Choroid plexus epithelial cell (primary cell): Measurements from ENCODE around the gene NUTF2.

Experiments
- DNase-seq: peaks from one replicate; pipeline ENCODE4 v3.0.0-alpha.2; 2010; ENCODE audit warnings: low read depth
- H3K4me3 ChIP-seq: 2 replicates; pipeline ENCODE4 v1.5.1; 2011; ENCODE audit warnings: low read depth, mild to moderate bottlenecking, control low read depth, low read length, moderate library complexity
- TF ChIP-seq, protein P1 (sequence below): conservative IDR thresholded peaks from 2 replicates; pipeline ENCODE4 v1.5.1; 2011; ENCODE audit warnings: low read depth, mild to moderate bottlenecking, control low read depth, inconsistent platforms, low read length, moderate library complexity

Gene NUTF2

DNA sequence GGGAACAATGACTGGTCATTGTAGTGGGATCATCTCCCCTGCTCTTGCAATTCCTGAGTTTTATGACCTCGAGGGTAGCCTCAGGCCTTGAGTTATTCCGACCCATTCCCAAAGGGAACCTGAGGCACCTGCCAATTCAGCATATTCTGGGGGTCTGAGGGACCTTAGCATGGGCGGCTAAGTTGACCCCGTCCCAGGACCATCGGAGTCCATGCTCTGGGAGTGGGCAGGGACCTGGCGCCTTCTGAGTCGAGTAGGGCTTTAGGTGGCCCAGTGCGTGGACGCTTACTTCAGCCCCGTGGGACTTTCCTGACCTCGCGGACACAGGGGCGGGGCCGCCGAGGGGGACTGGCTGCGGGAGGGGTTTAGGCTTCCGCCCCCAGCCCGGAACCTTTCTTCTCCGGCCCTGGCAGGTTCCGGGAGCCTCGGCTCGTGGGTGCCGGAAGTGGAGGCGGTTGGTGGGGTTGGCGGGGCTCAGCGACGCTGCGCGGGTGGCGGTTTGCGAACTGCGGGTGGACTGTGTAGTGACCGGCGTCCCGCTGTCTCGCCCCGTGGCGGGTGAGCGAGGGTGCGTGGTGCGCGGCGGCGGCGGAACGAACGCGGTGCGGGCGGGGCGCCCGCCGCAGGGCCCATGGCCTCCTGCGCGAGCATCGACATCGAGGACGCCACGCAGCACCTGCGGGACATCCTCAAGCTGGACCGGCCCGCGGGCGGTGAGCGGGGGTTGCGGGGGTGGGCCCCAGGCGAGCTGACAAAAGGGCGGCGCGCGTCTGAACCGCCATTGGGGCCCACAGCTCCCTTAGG is 26.1 kb downstream of the NUTF2 start, which contains the start of gene EDC4:
Gene EDC4, plus strand, starts transcription at position 422 of the 804 bp plus-strand sequence. Its CDS starts 210 bp downstream, at position 632.
- TF ChIP-seq, protein P1, sequence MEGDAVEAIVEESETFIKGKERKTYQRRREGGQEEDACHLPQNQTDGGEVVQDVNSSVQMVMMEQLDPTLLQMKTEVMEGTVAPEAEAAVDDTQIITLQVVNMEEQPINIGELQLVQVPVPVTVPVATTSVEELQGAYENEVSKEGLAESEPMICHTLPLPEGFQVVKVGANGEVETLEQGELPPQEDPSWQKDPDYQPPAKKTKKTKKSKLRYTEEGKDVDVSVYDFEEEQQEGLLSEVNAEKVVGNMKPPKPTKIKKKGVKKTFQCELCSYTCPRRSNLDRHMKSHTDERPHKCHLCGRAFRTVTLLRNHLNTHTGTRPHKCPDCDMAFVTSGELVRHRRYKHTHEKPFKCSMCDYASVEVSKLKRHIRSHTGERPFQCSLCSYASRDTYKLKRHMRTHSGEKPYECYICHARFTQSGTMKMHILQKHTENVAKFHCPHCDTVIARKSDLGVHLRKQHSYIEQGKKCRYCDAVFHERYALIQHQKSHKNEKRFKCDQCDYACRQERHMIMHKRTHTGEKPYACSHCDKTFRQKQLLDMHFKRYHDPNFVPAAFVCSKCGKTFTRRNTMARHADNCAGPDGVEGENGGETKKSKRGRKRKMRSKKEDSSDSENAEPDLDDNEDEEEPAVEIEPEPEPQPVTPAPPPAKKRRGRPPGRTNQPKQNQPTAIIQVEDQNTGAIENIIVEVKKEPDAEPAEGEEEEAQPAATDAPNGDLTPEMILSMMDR, result no peak
- peak; percentile 81 for DNase-seq
- H3K4me3 ChIP-seq, result peak within 1 kb of the TSS; percentile 84

DNA sequence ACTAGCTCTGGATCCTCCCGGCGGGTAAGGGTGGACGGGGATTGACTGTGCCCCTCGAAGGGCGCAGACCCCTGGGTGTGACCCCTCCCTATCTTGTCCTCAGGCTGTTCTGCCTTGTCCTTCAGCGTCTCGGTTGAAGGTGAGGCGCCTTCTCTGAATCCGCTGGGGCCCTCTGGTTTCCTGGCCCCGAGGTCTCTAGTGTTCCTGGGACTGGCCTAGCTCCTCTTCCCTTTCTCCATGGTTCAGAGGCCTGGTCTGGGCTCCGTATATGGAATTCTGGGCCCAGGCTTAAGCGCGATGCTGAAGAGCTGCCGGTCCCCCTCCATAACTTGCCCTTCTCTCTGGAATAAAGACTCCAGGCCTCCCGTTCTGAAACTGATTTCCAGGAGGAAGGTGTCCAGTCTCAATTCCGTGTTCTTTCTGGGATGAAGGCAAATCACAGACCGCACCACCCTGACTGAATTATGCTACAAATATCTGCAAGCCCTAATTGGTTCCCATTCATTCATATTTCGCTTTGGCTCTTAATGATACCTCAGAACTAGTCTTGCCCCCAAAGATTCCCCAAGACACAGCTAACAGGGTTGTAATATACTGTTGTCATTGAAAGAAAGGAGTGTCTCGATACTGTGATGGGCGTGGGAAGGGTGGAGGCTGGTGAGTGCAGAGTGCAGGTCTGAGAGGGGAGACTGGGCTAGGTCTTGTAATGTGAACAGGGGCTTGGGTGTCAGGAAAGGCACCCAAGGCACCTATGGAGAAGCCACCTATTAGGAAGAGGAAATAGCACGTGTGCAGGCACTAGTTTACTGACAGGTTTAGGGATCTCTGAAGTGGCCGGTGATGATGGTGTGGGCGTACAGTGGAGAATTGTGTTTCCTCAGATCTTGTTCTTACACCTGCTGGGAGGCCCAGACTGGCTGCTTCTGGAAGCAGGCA is 27.0 kb downstream of the NUTF2 start:
- no peak for DNase-seq
- TF ChIP-seq, protein P1, result no peak
- peak overlapping the region; percentile 84 for H3K4me3 ChIP-seq

DNA sequence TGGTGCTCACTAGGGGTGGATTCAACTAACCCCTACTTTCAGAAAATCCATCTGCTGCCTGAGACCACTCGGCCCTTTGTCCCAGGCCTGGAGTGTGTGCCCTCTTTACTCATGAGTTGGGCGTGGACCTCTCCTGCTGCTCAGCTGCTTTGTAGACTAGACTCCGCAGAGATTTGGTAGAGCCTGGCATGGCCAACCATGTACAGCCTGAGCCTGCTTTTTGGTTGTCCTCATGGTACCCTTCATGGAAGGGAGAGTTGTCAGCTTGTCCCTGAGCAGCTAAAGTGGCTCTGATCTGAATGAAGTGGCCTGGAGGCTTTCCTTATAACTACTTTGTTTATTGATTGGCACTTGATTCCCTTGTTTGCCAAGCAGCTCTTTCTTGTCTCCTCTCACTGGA is 27.6 kb downstream of the NUTF2 start:
- DNase-seq, result no peak
- TF ChIP-seq, protein P1, result no peak
- peak overlapping the region; percentile 84 for H3K4me3 ChIP-seq

DNA sequence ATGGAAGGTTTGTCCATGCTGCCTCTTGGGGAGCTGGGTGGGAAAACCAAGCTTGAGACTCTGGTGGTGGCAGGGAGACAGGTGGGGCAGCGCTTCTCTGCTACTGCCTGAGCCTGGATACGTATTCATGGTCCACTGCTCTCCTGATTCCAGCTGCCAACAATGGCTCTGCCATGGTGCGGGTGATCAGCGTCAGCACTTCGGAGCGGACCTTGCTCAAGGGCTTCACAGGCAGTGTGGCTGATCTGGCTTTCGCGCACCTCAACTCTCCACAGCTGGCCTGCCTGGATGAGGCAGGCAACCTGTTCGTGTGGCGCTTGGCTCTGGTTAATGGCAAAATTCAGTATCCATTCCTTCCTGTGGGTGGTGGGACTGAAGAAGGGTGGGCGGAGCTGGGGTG is 30.3 kb downstream of the NUTF2 start:
- TF ChIP-seq, protein P1, result no peak
- DNase-seq, result no peak
- no peak overlapping the region for H3K4me3 ChIP-seq

DNA sequence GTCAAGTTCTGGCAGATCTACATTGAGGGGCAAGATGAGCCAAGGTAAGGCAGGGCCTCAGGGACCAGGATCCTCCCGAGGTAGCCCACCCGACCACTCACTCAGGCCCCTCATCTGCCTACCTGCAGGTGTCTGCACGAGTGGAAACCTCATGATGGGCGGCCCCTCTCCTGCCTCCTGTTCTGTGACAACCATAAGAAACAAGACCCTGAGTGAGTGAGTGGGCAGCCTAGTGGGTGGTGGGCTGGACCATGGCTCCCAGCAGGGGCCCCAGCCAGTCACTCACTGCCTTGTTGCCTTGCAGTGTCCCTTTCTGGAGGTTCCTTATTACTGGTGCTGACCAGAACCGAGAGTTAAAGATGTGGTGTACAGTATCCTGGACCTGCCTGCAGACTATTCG is 31.5 kb downstream of the NUTF2 start:
- TF ChIP-seq, protein P1, result no peak
- H3K4me3 ChIP-seq, result no peak overlapping the region
- no peak for DNase-seq

DNA sequence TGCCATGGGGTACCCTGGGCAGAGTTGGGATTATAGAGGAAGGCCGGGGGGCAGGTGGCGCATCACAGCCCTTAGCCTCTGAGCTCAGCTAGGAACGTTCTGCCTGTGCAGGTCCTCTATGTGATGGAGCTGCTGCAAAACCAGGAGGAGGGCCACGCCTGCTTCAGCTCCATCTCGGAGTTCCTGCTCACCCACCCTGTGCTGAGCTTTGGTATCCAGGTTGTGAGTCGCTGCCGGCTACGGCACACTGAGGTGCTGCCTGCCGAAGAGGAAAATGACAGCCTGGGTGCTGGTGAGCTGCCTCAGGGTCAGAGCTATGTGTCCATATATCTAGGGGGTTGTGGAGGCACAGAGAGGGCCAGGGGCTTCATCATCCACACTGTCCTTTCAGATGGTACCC is 32.1 kb downstream of the NUTF2 start:
- TF ChIP-seq, protein P1, result no peak

More for the DNA sequence above, 32.1 kb downstream of the NUTF2 start:
- H3K4me3 ChIP-seq, result no peak overlapping the region
- no peak for DNase-seq
